GM18505 (cell line): ENCODE measurements around the gene GRIK4.
A peak's percentile ranks its signal among the peaks of the same experiment; 100 is the strongest.

Source experiments
- ATAC-seq: cut with Tn5 transposase; IDR thresholded peaks from one replicate; pipeline ENCODE4 v1.9.1; 2021; ENCODE audit not compliant: unreplicated experiment
- POLR2A ChIP-seq: IDR thresholded peaks from 4 replicates; pipeline ENCODE4 v1.6.1; 2011; ENCODE audit warnings: borderline replicate concordance; ENCODE audit not compliant: insufficient read depth, insufficient read length; ENCODE audit errors: extremely low read depth

The GRIK4 gene, protein sequence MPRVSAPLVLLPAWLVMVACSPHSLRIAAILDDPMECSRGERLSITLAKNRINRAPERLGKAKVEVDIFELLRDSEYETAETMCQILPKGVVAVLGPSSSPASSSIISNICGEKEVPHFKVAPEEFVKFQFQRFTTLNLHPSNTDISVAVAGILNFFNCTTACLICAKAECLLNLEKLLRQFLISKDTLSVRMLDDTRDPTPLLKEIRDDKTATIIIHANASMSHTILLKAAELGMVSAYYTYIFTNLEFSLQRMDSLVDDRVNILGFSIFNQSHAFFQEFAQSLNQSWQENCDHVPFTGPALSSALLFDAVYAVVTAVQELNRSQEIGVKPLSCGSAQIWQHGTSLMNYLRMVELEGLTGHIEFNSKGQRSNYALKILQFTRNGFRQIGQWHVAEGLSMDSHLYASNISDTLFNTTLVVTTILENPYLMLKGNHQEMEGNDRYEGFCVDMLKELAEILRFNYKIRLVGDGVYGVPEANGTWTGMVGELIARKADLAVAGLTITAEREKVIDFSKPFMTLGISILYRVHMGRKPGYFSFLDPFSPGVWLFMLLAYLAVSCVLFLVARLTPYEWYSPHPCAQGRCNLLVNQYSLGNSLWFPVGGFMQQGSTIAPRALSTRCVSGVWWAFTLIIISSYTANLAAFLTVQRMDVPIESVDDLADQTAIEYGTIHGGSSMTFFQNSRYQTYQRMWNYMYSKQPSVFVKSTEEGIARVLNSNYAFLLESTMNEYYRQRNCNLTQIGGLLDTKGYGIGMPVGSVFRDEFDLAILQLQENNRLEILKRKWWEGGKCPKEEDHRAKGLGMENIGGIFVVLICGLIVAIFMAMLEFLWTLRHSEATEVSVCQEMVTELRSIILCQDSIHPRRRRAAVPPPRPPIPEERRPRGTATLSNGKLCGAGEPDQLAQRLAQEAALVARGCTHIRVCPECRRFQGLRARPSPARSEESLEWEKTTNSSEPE

GRCh38 chr11:120511116-120511819 lies at the start of gene GRIK4:
Gene GRIK4 (plus strand): TSS chr11:120511748. CDS start chr11:120660319, 148,571 bp downstream.
- peak; percentile 82 for ATAC-seq
- TF ChIP-seq POLR2A = no peak

- no peak for TF ChIP-seq POLR2A
- no peak for ATAC-seq
Measured at GRCh38 chr11:120462825-120463224, 48.7 kb upstream of the GRIK4 start.

GRCh38 chr11:120465921-120466534 lies 45.5 kb upstream of the GRIK4 start:
- no peak for TF ChIP-seq POLR2A

DNA sequence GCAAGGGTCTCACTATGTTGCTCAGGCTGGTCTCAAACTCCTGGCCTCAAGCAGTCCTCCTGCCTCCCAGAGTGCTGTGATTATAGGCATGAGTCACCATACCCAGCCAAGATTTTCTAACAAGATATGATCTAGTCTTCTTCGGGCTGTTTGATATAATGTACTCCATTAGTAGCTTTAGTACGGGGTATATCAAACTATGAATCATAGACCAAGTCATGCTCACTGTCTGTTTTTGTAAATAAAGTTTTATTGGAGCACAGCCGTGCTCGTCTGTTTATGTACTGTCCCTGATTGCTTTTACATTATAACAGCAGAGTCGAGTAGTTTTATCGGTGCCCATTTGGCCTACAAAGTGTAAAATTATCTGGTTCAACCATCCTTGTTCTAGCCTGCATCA lies 43.9 kb upstream of the GRIK4 start:
- no peak for TF ChIP-seq POLR2A

More at GRCh38 chr11:120465921-120466534, 45.5 kb upstream of the GRIK4 start:
- ATAC-seq = no peak

GRCh38 chr11:120471131-120471530 lies 40.4 kb upstream of the GRIK4 start:
- ATAC-seq = no peak
- TF ChIP-seq POLR2A = no peak

More for the DNA sequence above, 43.9 kb upstream of the GRIK4 start:
- ATAC-seq = no peak

- no peak for ATAC-seq
- TF ChIP-seq POLR2A = no peak
Measured at GRCh38 chr11:120471994-120472393, 39.6 kb upstream of the GRIK4 start.

GRCh38 chr11:120473503-120473902 lies 38.0 kb upstream of the GRIK4 start:
- no peak for TF ChIP-seq POLR2A
- no peak for ATAC-seq

GRCh38 chr11:120482149-120482548 lies 29.4 kb upstream of the GRIK4 start:
- no peak for TF ChIP-seq POLR2A
- no peak for ATAC-seq

- no peak for ATAC-seq
- TF ChIP-seq POLR2A = no peak
Measured at GRCh38 chr11:120484722-120485121, 26.8 kb upstream of the GRIK4 start.

DNA sequence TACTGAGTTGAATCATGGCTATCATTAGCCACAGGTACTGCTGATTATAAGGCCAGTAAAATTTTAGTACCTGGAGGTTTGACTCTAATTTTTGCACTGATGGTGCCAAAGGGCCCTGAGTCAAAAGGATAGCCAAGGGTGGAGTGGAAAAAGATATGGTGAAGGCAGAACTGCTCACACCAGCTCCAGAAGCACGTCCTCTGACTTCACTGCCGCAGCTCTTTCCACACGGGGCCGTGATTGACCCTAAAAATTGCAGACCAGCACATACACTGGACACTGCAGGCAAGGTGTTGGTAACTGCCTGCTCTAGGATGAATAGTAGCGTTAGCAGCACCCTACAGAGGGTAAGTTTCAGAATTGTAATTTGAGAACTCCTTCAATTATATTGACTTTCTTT lies 25.4 kb upstream of the GRIK4 start:
- no peak for ATAC-seq
- no peak for TF ChIP-seq POLR2A

- TF ChIP-seq POLR2A = no peak
- ATAC-seq = no peak
Measured at GRCh38 chr11:120489799-120490198, 21.7 kb upstream of the GRIK4 start.

GRCh38 chr11:120492486-120492885 lies 19.1 kb upstream of the GRIK4 start:
- no peak for TF ChIP-seq POLR2A
- ATAC-seq = no peak
